ENCODE data around the gene PI4K2A.

PI4K2A gene

DNA sequence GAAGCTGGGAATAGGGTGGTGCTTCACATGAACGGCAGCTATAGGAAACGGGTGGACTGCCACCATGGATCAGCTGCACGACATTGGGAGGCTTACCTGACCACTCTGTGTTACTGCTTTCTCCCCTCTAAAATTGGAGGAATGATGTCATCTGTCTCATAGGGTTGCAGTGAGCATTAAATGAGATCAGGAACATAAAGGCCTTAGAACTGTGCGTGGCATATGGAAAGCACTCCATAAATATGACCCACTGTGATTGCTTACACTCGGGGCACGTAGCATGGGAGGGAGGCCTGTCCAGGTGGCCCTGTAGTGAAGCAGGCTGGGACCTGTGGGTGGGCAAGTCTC lies 41.2 kb upstream of the PI4K2A start:
- H3K27me3 ChIP-seq (ENCODE audit: insufficient read depth, low read length, poor library complexity, severe bottlenecking): no peaks in the 10 kb centered on the region
- no peaks in the 10 kb centered on the region for H3F3A ChIP-seq (ENCODE audit: low read depth)
- H3K9me3 ChIP-seq (ENCODE audit: insufficient read depth, low read depth, low read length): no peaks in the 10 kb centered on the region
- H2AFZ ChIP-seq (ENCODE audit: low read length): no peak overlapping the region
- no peaks in the 10 kb centered on the region for H3K9me2 ChIP-seq (replicated peaks; ENCODE audit: low read depth, low read length)
- H3K4me1 ChIP-seq (ENCODE audit: insufficient read depth, low read length, poor library complexity, severe bottlenecking): no peaks in the 10 kb centered on the region
- H3K9ac ChIP-seq (ENCODE audit: low read depth, low read length, poor library complexity, severe bottlenecking): no peak overlapping the region
- H3K4me2 ChIP-seq (ENCODE audit: low read depth, low read length, poor library complexity, severe bottlenecking): no peak overlapping the region
- H4K20me1 ChIP-seq (ENCODE audit: insufficient read depth, low read length, poor library complexity, severe bottlenecking): no peaks in the 10 kb centered on the region
- no peaks in the 10 kb centered on the region for H3K36me3 ChIP-seq (ENCODE audit: insufficient read depth, low read length)
- TF ChIP-seq EZH2phosphoT487 (IDR thresholded peaks at IDR 0.05; ENCODE audit: borderline replicate concordance): no peak
- TF ChIP-seq, protein P1, sequence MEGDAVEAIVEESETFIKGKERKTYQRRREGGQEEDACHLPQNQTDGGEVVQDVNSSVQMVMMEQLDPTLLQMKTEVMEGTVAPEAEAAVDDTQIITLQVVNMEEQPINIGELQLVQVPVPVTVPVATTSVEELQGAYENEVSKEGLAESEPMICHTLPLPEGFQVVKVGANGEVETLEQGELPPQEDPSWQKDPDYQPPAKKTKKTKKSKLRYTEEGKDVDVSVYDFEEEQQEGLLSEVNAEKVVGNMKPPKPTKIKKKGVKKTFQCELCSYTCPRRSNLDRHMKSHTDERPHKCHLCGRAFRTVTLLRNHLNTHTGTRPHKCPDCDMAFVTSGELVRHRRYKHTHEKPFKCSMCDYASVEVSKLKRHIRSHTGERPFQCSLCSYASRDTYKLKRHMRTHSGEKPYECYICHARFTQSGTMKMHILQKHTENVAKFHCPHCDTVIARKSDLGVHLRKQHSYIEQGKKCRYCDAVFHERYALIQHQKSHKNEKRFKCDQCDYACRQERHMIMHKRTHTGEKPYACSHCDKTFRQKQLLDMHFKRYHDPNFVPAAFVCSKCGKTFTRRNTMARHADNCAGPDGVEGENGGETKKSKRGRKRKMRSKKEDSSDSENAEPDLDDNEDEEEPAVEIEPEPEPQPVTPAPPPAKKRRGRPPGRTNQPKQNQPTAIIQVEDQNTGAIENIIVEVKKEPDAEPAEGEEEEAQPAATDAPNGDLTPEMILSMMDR (conservative IDR thresholded peaks at IDR 0.05; ENCODE audit: low read length): no peak
- no peak overlapping the region for H3K4me3 ChIP-seq (ENCODE audit: low read length, poor library complexity, severe bottlenecking)
- H3K79me2 ChIP-seq (ENCODE audit: insufficient read depth, low read length): no peaks in the 10 kb centered on the region

GRCh38 chr10:97600616-97601015 lies 39.9 kb upstream of the PI4K2A start:
- Histone ChIP-seq H3F3A (ENCODE audit: low read depth) (no peaks in the 10 kb centered on the region), H4K20me1 (ENCODE audit: insufficient read depth, low read length, poor library complexity, severe bottlenecking) (no peaks in the 10 kb centered on the region), H3K9ac (ENCODE audit: low read depth, low read length, poor library complexity, severe bottlenecking) (no peak overlapping the region), H3K9me3 (ENCODE audit: insufficient read depth, low read depth, low read length) (no peaks in the 10 kb centered on the region), H3K36me3 (ENCODE audit: insufficient read depth, low read length) (no peaks in the 10 kb centered on the region), H3K4me1 (ENCODE audit: insufficient read depth, low read length, poor library complexity, severe bottlenecking) (no peaks in the 10 kb centered on the region), H3K4me3 (ENCODE audit: low read length, poor library complexity, severe bottlenecking) (no peak overlapping the region), H3K9me2 (replicated peaks; ENCODE audit: low read depth, low read length) (no peaks in the 10 kb centered on the region), H2AFZ (ENCODE audit: low read length) (no peak overlapping the region), H3K4me2 (ENCODE audit: low read depth, low read length, poor library complexity, severe bottlenecking) (no peak overlapping the region), H3K27me3 (ENCODE audit: insufficient read depth, low read length, poor library complexity, severe bottlenecking) (no peaks in the 10 kb centered on the region), H3K79me2 (ENCODE audit: insufficient read depth, low read length) (no peaks in the 10 kb centered on the region)
- TF ChIP-seq, protein P1 (conservative IDR thresholded peaks at IDR 0.05; ENCODE audit: low read length): no peak
- no peak for TF ChIP-seq EZH2phosphoT487 (IDR thresholded peaks at IDR 0.05; ENCODE audit: borderline replicate concordance)

GRCh38 chr10:97601268-97602215 lies 38.9 kb upstream of the PI4K2A start:
- Histone ChIP-seq H3K9me2 (replicated peaks; ENCODE audit: low read depth, low read length) (no peaks in the 10 kb centered on the region), H4K20me1 (ENCODE audit: insufficient read depth, low read length, poor library complexity, severe bottlenecking) (no peaks in the 10 kb centered on the region), H3K27me3 (ENCODE audit: insufficient read depth, low read length, poor library complexity, severe bottlenecking) (no peaks in the 10 kb centered on the region), H3K79me2 (ENCODE audit: insufficient read depth, low read length) (no peaks in the 10 kb centered on the region), H3K36me3 (ENCODE audit: insufficient read depth, low read length) (no peaks in the 10 kb centered on the region), H3K4me1 (ENCODE audit: insufficient read depth, low read length, poor library complexity, severe bottlenecking) (no peaks in the 10 kb centered on the region), H3K9me3 (ENCODE audit: insufficient read depth, low read depth, low read length) (no peaks in the 10 kb centered on the region), H3K9ac (ENCODE audit: low read depth, low read length, poor library complexity, severe bottlenecking) (no peak overlapping the region), H2AFZ (ENCODE audit: low read length) (no peak overlapping the region), H3F3A (ENCODE audit: low read depth) (no peaks in the 10 kb centered on the region), H3K4me3 (ENCODE audit: low read length, poor library complexity, severe bottlenecking) (no peak overlapping the region), H3K4me2 (ENCODE audit: low read depth, low read length, poor library complexity, severe bottlenecking) (no peak overlapping the region)
- TF ChIP-seq, protein P1 (conservative IDR thresholded peaks at IDR 0.05; ENCODE audit: low read length): no peak
- TF ChIP-seq EZH2phosphoT487 (IDR thresholded peaks at IDR 0.05; ENCODE audit: borderline replicate concordance): no peak

Measured in Loucy (cell line).